OCI-M2 (cell line): ENCODE measurements around the gene EHD1.

Source experiments
- DNase-seq: peaks from one replicate; lab custom pipeline; 2025; ENCODE audit not compliant: unreplicated experiment; lab: John Stamatoyannopoulos, UW

The EHD1 gene

DNA sequence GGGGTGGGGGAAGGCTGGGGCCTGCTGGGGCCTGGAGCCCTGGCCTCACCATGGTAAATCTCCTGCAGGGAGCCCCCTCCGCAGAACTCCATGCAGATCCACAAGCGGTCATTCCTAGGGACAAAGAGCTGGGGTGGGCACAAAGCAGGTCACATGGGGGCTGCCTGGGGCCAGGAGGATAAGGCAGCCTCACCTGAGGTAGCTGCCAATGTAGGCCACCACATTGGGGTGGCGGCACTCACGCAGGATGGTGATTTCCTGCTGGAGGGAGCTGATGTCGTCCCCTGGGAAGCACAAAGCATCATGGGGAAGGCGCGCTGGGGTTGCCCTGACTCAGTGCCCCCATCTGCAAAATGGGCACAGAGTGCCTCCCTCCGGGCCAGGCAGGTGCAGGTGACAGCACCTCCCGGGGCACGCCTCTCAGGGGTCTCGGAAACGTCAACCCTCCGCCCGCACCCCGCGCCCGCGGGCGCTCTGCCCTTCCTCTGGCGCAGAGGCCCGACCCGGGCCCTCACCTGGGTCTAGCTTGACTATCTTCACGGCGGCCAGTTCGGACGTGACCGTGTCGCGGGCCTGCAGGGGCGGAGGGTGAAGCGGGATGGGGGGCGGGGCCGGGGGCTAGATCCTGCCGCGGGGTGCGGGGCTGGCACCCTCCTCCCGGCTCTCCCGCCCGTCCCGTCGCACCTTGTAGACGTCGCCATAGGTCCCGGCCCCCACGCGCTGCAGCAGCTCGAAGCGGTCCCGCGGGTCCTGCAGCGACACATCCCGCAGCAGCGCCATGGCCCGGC is 75.9 kb downstream of the EHD1 start:
- DNase-seq = no peak
